T-helper 17 cell (primary cell): ENCODE measurements around the gene FOXO3. TPM values are rescaled to one million over a fixed set of nuclear protein-coding genes. Genes with fewer than 3 reads are reported as not detected.

Experiments used
- ATAC-seq: fragments of 150-1000 bp; cut with Tn5 transposase; 2 replicates; pipeline ENCODE4 v1.10.0; 2021; ENCODE audit warnings: mild to moderate bottlenecking, moderate library complexity
- DNase-seq, 3 donors: peaks; one replicate each; pipeline versions ENCODE4 v3.0.0 to v3.0.0-alpha.2; 2020 to 2021
- H3K9me3 ChIP-seq: one replicate; pipeline ENCODE4 v1.7.0; 2013; ENCODE audit warnings: low read length, mild to moderate bottlenecking; ENCODE audit not compliant: control insufficient read depth, poor library complexity, severe bottlenecking
- H3K27ac Mint-ChIP-seq: one replicate; pipeline ENCODE4 v1.8.0; 2022; ENCODE audit warnings: mild to moderate bottlenecking, moderate library complexity, mixed read lengths
- H3K27me3 Mint-ChIP-seq: one replicate; pipeline ENCODE4 v1.8.0; 2022; ENCODE audit warnings: mixed read lengths
- H3K36me3 Mint-ChIP-seq: one replicate; pipeline ENCODE4 v1.8.0; 2022; ENCODE audit warnings: low read depth, mixed read lengths
- H3K4me1 Mint-ChIP-seq: one replicate; pipeline ENCODE4 v1.8.0; 2022; ENCODE audit warnings: mild to moderate bottlenecking, mixed read lengths
- H3K4me3 Mint-ChIP-seq: one replicate; pipeline ENCODE4 v1.8.0; 2022; ENCODE audit warnings: mild to moderate bottlenecking, moderate library complexity, mixed read lengths
- total RNA-seq, 4 donors: library from RNA in 2 of 4; stranded (reverse) in 2 of 4; gene quantifications; one replicate each; pipeline ENCODE4 v1.2.3 and lab custom pipeline; 2022 to 2026

FOXO3 gene
- total RNA-seq, 2 donors from 2014 or later, result 22.6 to 34.1 TPM

GRCh38 chr6:108543175-108543940 is 17.4 kb upstream of the FOXO3 start:
- H3K9me3 ChIP-seq, result no peaks in the 10 kb centered on the region
- ATAC-seq (no peak), DNase-seq (no peak)
- Mint-ChIP-seq H3K4me3 (no peak overlapping the region), H3K27ac (no peak overlapping the region), H3K36me3 (peaks cover 4% of the 10 kb centered on the region), H3K27me3 (peaks cover 16% of the 10 kb centered on the region), H3K4me1 (peaks cover 9% of the 10 kb centered on the region)

DNA sequence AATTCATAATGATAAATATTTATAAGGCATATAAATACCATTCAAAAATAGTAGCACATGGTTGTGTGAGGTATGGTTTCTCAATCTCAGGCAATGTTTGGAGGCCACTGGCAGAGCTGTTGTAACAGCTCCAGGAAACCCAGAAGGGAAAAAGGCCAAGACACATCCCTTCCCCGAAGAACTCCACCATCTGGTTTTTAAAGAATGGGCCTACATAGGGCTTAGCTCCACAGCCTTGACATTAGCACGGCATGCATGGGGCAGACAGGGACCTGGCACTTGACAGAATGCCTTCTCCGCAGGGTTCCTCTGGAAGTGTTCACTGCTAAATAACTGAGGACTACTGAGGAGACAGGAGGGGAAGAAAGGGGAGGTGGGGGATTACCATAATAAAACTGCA is 16.1 kb upstream of the FOXO3 start:
- Mint-ChIP-seq H3K36me3 (peaks cover 3% of the 10 kb centered on the region), H3K4me3 (no peak overlapping the region), H3K27me3 (peaks cover 11% of the 10 kb centered on the region), H3K27ac (no peak overlapping the region), H3K4me1 (peaks cover 9% of the 10 kb centered on the region)
- no peaks in the 10 kb centered on the region for H3K9me3 ChIP-seq
- DNase-seq, result no peak
- ATAC-seq, result no peak

- Mint-ChIP-seq H3K36me3 (peaks cover 2% of the 10 kb centered on the region), H3K4me1 (peaks cover 9% of the 10 kb centered on the region), H3K27me3 (peaks cover 10% of the 10 kb centered on the region), H3K27ac (no peak overlapping the region), H3K4me3 (no peak overlapping the region)
- H3K9me3 ChIP-seq, result no peaks in the 10 kb centered on the region
- DNase-seq (no peak), ATAC-seq (no peak)
Observed at GRCh38 chr6:108546079-108547049, 14.4 kb upstream of the FOXO3 start.

- no peak overlapping the region for H3K27ac Mint-ChIP-seq
Observed at GRCh38 chr6:108549241-108549640, 11.5 kb upstream of the FOXO3 start.

DNA sequence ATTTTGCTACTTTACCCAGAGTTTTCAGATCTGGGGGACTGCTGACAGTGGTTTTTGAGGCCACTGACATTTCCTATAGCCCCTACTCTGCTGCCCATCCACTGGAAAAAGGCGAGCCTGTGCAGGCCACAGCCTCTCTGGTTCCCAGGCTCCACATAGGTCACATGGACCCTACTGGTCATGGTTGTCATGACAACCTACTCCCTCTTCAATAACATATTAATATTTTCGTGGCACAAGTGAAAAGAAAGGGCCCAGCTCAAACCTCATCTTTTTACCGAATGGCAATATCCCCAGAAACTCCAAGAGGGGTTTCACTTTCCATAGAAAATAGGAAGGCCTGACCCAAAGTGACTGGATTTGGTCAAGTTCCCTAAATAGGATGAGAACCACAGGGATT is 11.0 kb upstream of the FOXO3 start:
- H3K27me3 Mint-ChIP-seq, result peaks cover 14% of the 10 kb centered on the region
- H3K9me3 ChIP-seq, result no peaks in the 10 kb centered on the region
- H3K36me3 Mint-ChIP-seq, result peaks cover 2% of the 10 kb centered on the region
- H3K4me3 Mint-ChIP-seq, result no peak overlapping the region
- DNase-seq, result no peak
- H3K4me1 Mint-ChIP-seq, result peaks cover 3% of the 10 kb centered on the region
- no peak for ATAC-seq
- no peak overlapping the region for H3K27ac Mint-ChIP-seq

More at GRCh38 chr6:108549241-108549640, 11.5 kb upstream of the FOXO3 start:
- ATAC-seq (no peak), DNase-seq (no peak)
- H3K4me1 Mint-ChIP-seq, result peaks cover 3% of the 10 kb centered on the region
- peaks cover 2% of the 10 kb centered on the region for H3K36me3 Mint-ChIP-seq
- no peaks in the 10 kb centered on the region for H3K9me3 ChIP-seq
- H3K4me3 Mint-ChIP-seq, result no peak overlapping the region
- H3K27me3 Mint-ChIP-seq, result peaks cover 14% of the 10 kb centered on the region

DNA sequence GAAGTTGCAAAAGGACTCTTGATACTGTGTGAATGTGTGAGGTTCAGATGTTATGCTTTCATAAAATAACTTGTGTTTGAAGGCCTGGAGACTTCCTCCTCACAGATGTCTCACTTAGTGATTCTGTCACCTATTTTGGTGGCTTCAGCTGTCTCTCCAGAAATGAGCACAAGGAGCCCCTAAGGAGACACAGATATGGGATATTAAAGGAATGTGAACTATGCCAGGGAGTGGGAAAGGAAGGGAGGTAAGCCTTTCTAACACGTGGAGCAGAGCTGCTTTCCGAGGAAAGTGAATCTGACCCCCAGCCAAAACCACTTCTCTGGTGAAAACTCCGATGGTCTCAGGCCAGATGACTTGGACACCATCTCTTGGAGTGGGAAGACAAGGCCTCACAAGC is 10.5 kb upstream of the FOXO3 start:
- H3K4me3 Mint-ChIP-seq, result no peak overlapping the region
- peaks cover 2% of the 10 kb centered on the region for H3K36me3 Mint-ChIP-seq
- no peak overlapping the region for H3K27ac Mint-ChIP-seq
- peaks cover 3% of the 10 kb centered on the region for H3K4me1 Mint-ChIP-seq
- ATAC-seq (no peak), DNase-seq (no peak)
- peaks cover 14% of the 10 kb centered on the region for H3K27me3 Mint-ChIP-seq
- no peaks in the 10 kb centered on the region for H3K9me3 ChIP-seq

- DNase-seq, result no peak
- Mint-ChIP-seq H3K27ac (no peak overlapping the region), H3K4me1 (peaks cover 5% of the 10 kb centered on the region), H3K4me3 (peak overlapping the region; percentile 33), H3K27me3 (peaks cover 14% of the 10 kb centered on the region), H3K36me3 (no peaks in the 10 kb centered on the region)
- ATAC-seq, result no peak
- H3K9me3 ChIP-seq, result no peaks in the 10 kb centered on the region
Observed at GRCh38 chr6:108555399-108556052, 5.2 kb upstream of the FOXO3 start.

DNA sequence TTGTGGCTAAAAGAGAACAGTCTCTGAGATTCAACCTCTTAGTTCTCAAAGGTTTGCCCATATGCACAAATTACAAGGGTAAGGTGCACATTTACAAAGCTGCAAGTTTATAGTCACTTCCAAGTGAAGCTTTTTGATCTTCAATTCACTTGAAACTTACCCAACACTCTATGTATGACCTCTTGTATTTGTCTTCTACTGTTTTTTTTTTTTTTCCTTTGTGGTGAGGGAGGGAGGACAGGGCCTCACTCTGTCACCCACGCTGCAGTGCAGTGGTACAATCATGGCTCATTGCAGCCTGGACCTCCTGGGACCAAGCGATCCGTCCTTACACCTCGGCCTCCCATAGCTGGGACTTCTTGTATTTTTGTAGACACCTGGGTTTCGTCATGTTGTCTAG is 4.5 kb upstream of the FOXO3 start:
- DNase-seq (no peak), ATAC-seq (no peak)
- H3K9me3 ChIP-seq, result no peaks in the 10 kb centered on the region
- peaks cover 14% of the 10 kb centered on the region for H3K27me3 Mint-ChIP-seq
- no peak overlapping the region for H3K4me3 Mint-ChIP-seq
- peaks cover 5% of the 10 kb centered on the region for H3K4me1 Mint-ChIP-seq
- no peak overlapping the region for H3K27ac Mint-ChIP-seq
- no peaks in the 10 kb centered on the region for H3K36me3 Mint-ChIP-seq

GRCh38 chr6:108556866-108557493 is 3.7 kb upstream of the FOXO3 start:
- Mint-ChIP-seq H3K27ac (peak overlapping the region; percentile 94), H3K27me3 (peaks cover 14% of the 10 kb centered on the region), H3K4me1 (peaks cover 5% of the 10 kb centered on the region), H3K36me3 (no peaks in the 10 kb centered on the region), H3K4me3 (peak overlapping the region; percentile 91)
- ATAC-seq (no peak), DNase-seq (no peak)
- no peaks in the 10 kb centered on the region for H3K9me3 ChIP-seq

- Mint-ChIP-seq H3K4me1 (peaks cover 13% of the 10 kb centered on the region), H3K27me3 (peaks cover 10% of the 10 kb centered on the region), H3K36me3 (no peaks in the 10 kb centered on the region), H3K27ac (peak overlapping the region; percentile 94), H3K4me3 (peak overlapping the region; percentile 91)
- ATAC-seq (peak; percentile 52), DNase-seq (peak; percentile 68 to 84 (median 84))
- no peaks in the 10 kb centered on the region for H3K9me3 ChIP-seq
Observed at GRCh38 chr6:108557494-108558371, 3.0 kb upstream of the FOXO3 start.

- H3K27ac Mint-ChIP-seq, result peak overlapping the region; percentile 94
- DNase-seq, result peak; percentile 96 to 97 (median 96)
- H3K4me3 Mint-ChIP-seq, result peak overlapping the region; percentile 91
- peak; percentile 74 for ATAC-seq
- no peaks in the 10 kb centered on the region for H3K9me3 ChIP-seq
- H3K36me3 Mint-ChIP-seq, result no peaks in the 10 kb centered on the region
- H3K27me3 Mint-ChIP-seq, result peaks cover 6% of the 10 kb centered on the region
- peaks cover 18% of the 10 kb centered on the region for H3K4me1 Mint-ChIP-seq
Observed at GRCh38 chr6:108558372-108559096, 2.2 kb upstream of the FOXO3 start.
